HepG2 (cell line): ENCODE results near the gene TEAD1. TPM values are rescaled to one million over a fixed set of nuclear protein-coding genes. Genes with fewer than 3 reads are reported as not detected.

ENCODE experiments used
- ATAC-seq: fragments of 200-7000 bp; cut with Tn5 transposase; 3 replicates; pipeline ENCODE4 v1.9.1; 2020; ENCODE audit warnings: mild to moderate bottlenecking, moderate library complexity
- BruUV-seq: library from RNA; stranded (reverse); fragments of 400-500 nt; replicated peaks from 2 replicates; lab custom pipeline; 2021; lab: Mats Ljungman, UMichigan
- CTCF ChIA-PET: fragments of 300-600 bp; formaldehyde crosslinking; extraction: SDS; loops from one replicate; lab custom pipeline; 2021; ENCODE audit warnings: low total read pairs, inconsistent platforms, low intra/inter-chr PET ratio; lab: Yijun Ruan, JAX
- POLR2A ChIA-PET: fragments of 350-600 bp; sonication (Branson Sonifier 250); formaldehyde crosslinking; loops from one replicate; lab custom pipeline; 2020; ENCODE audit warnings: antibody characterized with exemption, inconsistent platforms; lab: Yijun Ruan, JAX
- DNase-seq: peaks from one replicate; pipeline ENCODE4 v3.0.0-alpha.2; 2015; ENCODE audit warnings: low spot score
- FAIRE-seq: peaks from 3 replicates; lab custom pipeline; 2011; peaks lifted over from hg19 to GRCh38; lab: Jason Lieb, UNC
- H2AFZ ChIP-seq: one replicate; pipeline ENCODE4 v1.6.1; 2011; ENCODE audit warnings: low read length, inconsistent platforms
- H3K27ac ChIP-seq: fragments of 300-600 bp; 3 replicates; pipeline ENCODE4 v1.8.0; 2011; ENCODE audit warnings: mixed run types, mild to moderate bottlenecking, mixed read lengths, low read length, inconsistent platforms; ENCODE audit not compliant: insufficient read depth; ENCODE audit errors: extremely low read length
- H3K27me3 ChIP-seq, 2 experiments: fragments of 200-600 bp in 1 of 2; 2 replicates in 1 of 2; 3 replicates in 1 of 2; pipeline versions ENCODE4 v1.6.0 to v1.8.0; 2011; ENCODE audit warnings: low read length in 2 of 2, mild to moderate bottlenecking in 2 of 2, moderate library complexity in 2 of 2, inconsistent platforms in 1 of 2; ENCODE audit not compliant: insufficient read depth in 2 of 2, control insufficient read depth in 1 of 2
- H3K36me3 ChIP-seq, 2 experiments: fragments of 200-600 bp in 1 of 2; replicated peaks in 1 of 2; 2 replicates in 1 of 2; 3 replicates in 1 of 2; pipeline versions ENCODE4 v1.5.1 to v1.8.0; 2011; ENCODE audit warnings: low read length in 2 of 2, inconsistent platforms in 1 of 2; ENCODE audit not compliant: insufficient read depth in 2 of 2, control insufficient read depth in 1 of 2
- H3K4me1 ChIP-seq: 2 replicates; pipeline ENCODE4 v1.5.1; 2012; ENCODE audit warnings: low read length, inconsistent platforms; ENCODE audit not compliant: insufficient read depth
- H3K4me2 ChIP-seq: 2 replicates; pipeline ENCODE4 v1.6.0; 2011; ENCODE audit warnings: low read depth, low read length, inconsistent platforms
- H3K4me3 ChIP-seq, 3 experiments: fragments of 200-600 bp in 1 of 3; sonication (generic), shearing (Covaris generic) in 1 of 3; replicated peaks in 1 of 3; 2 replicates each; pipeline ENCODE4 v1.5.1; 2011 to 2016; ENCODE audit warnings: low read length in 3 of 3, inconsistent platforms in 2 of 3, low read depth in 2 of 3, mild to moderate bottlenecking in 2 of 3, control low read depth in 1 of 3, mixed read lengths in 1 of 3; ENCODE audit not compliant: insufficient read depth in 1 of 3
- H3K79me2 ChIP-seq: one replicate; pipeline ENCODE4 v1.6.1; 2011; ENCODE audit warnings: low read length, inconsistent platforms; ENCODE audit not compliant: insufficient read depth
- H3K9ac ChIP-seq: 2 replicates; pipeline ENCODE4 v1.6.0; 2011; ENCODE audit warnings: mild to moderate bottlenecking, low read depth, low read length, inconsistent platforms; ENCODE audit not compliant: insufficient read depth
- H3K9me3 ChIP-seq: 2 replicates; pipeline ENCODE4 v1.5.1; 2012; ENCODE audit warnings: mild to moderate bottlenecking, low read length
- H4K20me1 ChIP-seq: 2 replicates; pipeline ENCODE4 v1.6.0; 2011; ENCODE audit warnings: inconsistent platforms, mild to moderate bottlenecking, low read length, moderate library complexity; ENCODE audit not compliant: insufficient read depth
- ATF5 ChIP-seq: sonication (generic); formaldehyde crosslinking; IDR thresholded peaks from 2 replicates; pipeline ENCODE4 v1.4.0; 2020; ENCODE audit warnings: mild to moderate bottlenecking, low read depth, missing genetic modification reagents
- BHLHE40 ChIP-seq: IDR thresholded peaks from 2 replicates; pipeline ENCODE4 v1.6.1; 2011; ENCODE audit warnings: low read length, improper control_type of control experiment
- FIP1L1 ChIP-seq: fragments of 200-400 bp; formaldehyde crosslinking; IDR thresholded peaks from 2 replicates; pipeline ENCODE4 v1.6.1; 2018; ENCODE audit warnings: low read depth, mild to moderate bottlenecking, low read length, moderate library complexity, borderline replicate concordance; ENCODE audit not compliant: insufficient read depth
- FOXA3 ChIP-seq: IDR thresholded peaks from 2 replicates; pipeline ENCODE4 v1.6.1; 2016; ENCODE audit warnings: missing genetic modification reagents, missing compliant biosample characterization
- GLI4 ChIP-seq: sonication (generic); formaldehyde crosslinking; IDR thresholded peaks from 2 replicates; pipeline ENCODE4 v1.5.1; 2020; ENCODE audit warnings: missing genetic modification reagents, mild to moderate bottlenecking, moderate library complexity, borderline replicate concordance
- HIC2 ChIP-seq: sonication (generic); formaldehyde crosslinking; IDR thresholded peaks from 2 replicates; pipeline ENCODE4 v1.9.0; 2022; ENCODE audit warnings: low read depth, missing genetic modification reagents
- MED8 ChIP-seq: sonication (generic); formaldehyde crosslinking; IDR thresholded peaks from 2 replicates; pipeline ENCODE4 v1.8.1; 2023; ENCODE audit warnings: mild to moderate bottlenecking, missing genetic modification reagents; ENCODE audit not compliant: insufficient replicate concordance
- PCBP1 ChIP-seq: fragments of 200-400 bp; formaldehyde crosslinking; IDR thresholded peaks from 2 replicates; pipeline ENCODE4 v1.6.1; 2017; ENCODE audit warnings: mild to moderate bottlenecking, low read depth, low read length, borderline replicate concordance
- PRPF4 ChIP-seq: fragments of 200-400 bp; formaldehyde crosslinking; IDR thresholded peaks from 2 replicates; pipeline ENCODE4 v1.6.1; 2016; ENCODE audit warnings: low read length, low read depth; ENCODE audit not compliant: poor library complexity, severe bottlenecking
- SYNCRIP ChIP-seq: fragments of 200-400 bp; formaldehyde crosslinking; IDR thresholded peaks from 2 replicates; pipeline ENCODE4 v1.6.1; 2018; ENCODE audit warnings: mild to moderate bottlenecking, low read depth, low read length; ENCODE audit not compliant: insufficient read depth
- TBP ChIP-seq: sonication (generic); formaldehyde crosslinking; IDR thresholded peaks from 2 replicates; pipeline ENCODE4 v1.5.0; 2020; ENCODE audit warnings: missing genetic modification reagents
- ZBTB34 ChIP-seq: sonication (generic); formaldehyde crosslinking; IDR thresholded peaks from 2 replicates; pipeline ENCODE4 v1.8.0; 2022; ENCODE audit warnings: mild to moderate bottlenecking, missing genetic modification reagents
- ZBTB46 ChIP-seq: sonication (generic); formaldehyde crosslinking; IDR thresholded peaks from 2 replicates; pipeline ENCODE4 v1.4.0; 2020; ENCODE audit warnings: mild to moderate bottlenecking, missing genetic modification reagents, borderline replicate concordance
- ZNF263 ChIP-seq: sonication (generic); formaldehyde crosslinking; IDR thresholded peaks from 2 replicates; pipeline ENCODE4 v1.4.0; 2020; ENCODE audit warnings: missing genetic modification reagents
- ZNF557 ChIP-seq: sonication (generic); formaldehyde crosslinking; IDR thresholded peaks from 2 replicates; pipeline ENCODE4 v1.4.0; 2020; ENCODE audit warnings: missing genetic modification reagents
- ZNF776 ChIP-seq: sonication (generic); formaldehyde crosslinking; IDR thresholded peaks from 2 replicates; pipeline ENCODE4 v1.4.0; 2020; ENCODE audit warnings: mild to moderate bottlenecking, missing genetic modification reagents
- ZNF883 ChIP-seq: sonication (generic); formaldehyde crosslinking; IDR thresholded peaks from 2 replicates; pipeline ENCODE4 v1.5.1; 2020; ENCODE audit warnings: mild to moderate bottlenecking, missing genetic modification reagents; ENCODE audit errors: not compliant biosample characterization
- in situ Hi-C: cut with HindIII; loops from 2 replicates; pipeline ENCODE4 v1.10.0; 2017; ENCODE audit warnings: low pct_unique_long_range_greater_than_20kb; ENCODE audit not compliant: extremely low pct_ligation_motif_present
- intact Hi-C: fragments of 100-400 bp; cut with micrococcal nuclease; formaldehyde crosslinking; loops from one replicate; pipeline ENCODE4 v1.10.0; 2022; ENCODE audit not compliant: unreplicated experiment
- polyA plus RNA-seq, 8 experiments: library from polyadenylated mRNA; depleted of rRNA in 3 of 8; stranded (reverse) in 7 of 8; unstranded in 1 of 8; fragments of >200 nt; fragmentation: Illumina TruSeq in 4 of 8; extraction: Trizol in 4 of 8; gene quantifications; 2 replicates each; pipeline versions ENCODE4 v1.2.1 to v1.2.3, GENCODE V29; 2011 to 2016; ENCODE audit warnings: low read depth in 4 of 8, missing spikeins in 1 of 8, mixed read lengths in 1 of 8; ENCODE audit not compliant: insufficient read depth in 1 of 8
- total RNA-seq, 5 experiments: library from RNA; depleted of rRNA; stranded (reverse); fragments of >200 nt; fragmentation: Illumina TruSeq; extraction: Trizol; gene quantifications; 2 replicates each; pipeline ENCODE4 v1.2.3, GENCODE V29; 2016; ENCODE audit warnings: low read depth in 1 of 5
- TF ChIP-seq, protein P1 (sequence below): sonication (generic); formaldehyde crosslinking; IDR thresholded peaks from 2 replicates; pipeline ENCODE4 v1.4.0; 2020; ENCODE audit warnings: mild to moderate bottlenecking, missing genetic modification reagents

The TEAD1 gene
- total and polyA plus RNA-seq, 2 of the 13 experiments (the other 11 are each of a cell fraction or from before 2014, with no cell fraction given): 20.1 to 30.5 TPM

- Histone ChIP-seq H3K4me1 (peaks cover 18% of the 10 kb centered on the region), H4K20me1 (no peaks in the 10 kb centered on the region), H3K79me2 (peaks cover 7% of the 10 kb centered on the region), H3K36me3 (peaks cover 4 to 20% of the 10 kb centered on the region in 2 experiments; a peak in 2 of 5 replicates), H3K4me2 (no peak overlapping the region), H3K9me3 (no peaks in the 10 kb centered on the region), H3K4me3 (no peak overlapping the region), H3K9ac (no peak overlapping the region), H3K27ac (no peak overlapping the region), H3K27me3 (no peaks in the 10 kb centered on the region), H2AFZ (no peak overlapping the region)
- ATAC-seq (no peak), DNase-seq (no peak), FAIRE-seq (no peak)
- TF ChIP-seq ZBTB46: no peak
- no peak for TF ChIP-seq HIC2 (CRISPR knock-in tag)
- TF ChIP-seq ATF5: no peak
- TF ChIP-seq ZNF776 (CRISPR knock-in tag): no peak
- TF ChIP-seq ZNF263: no peak
- TF ChIP-seq TBP: no peak
- no peak for TF ChIP-seq PCBP1
- TF ChIP-seq ZBTB34: no peak
- TF ChIP-seq GLI4 (CRISPR knock-in tag): no peak
- TF ChIP-seq, protein P1, sequence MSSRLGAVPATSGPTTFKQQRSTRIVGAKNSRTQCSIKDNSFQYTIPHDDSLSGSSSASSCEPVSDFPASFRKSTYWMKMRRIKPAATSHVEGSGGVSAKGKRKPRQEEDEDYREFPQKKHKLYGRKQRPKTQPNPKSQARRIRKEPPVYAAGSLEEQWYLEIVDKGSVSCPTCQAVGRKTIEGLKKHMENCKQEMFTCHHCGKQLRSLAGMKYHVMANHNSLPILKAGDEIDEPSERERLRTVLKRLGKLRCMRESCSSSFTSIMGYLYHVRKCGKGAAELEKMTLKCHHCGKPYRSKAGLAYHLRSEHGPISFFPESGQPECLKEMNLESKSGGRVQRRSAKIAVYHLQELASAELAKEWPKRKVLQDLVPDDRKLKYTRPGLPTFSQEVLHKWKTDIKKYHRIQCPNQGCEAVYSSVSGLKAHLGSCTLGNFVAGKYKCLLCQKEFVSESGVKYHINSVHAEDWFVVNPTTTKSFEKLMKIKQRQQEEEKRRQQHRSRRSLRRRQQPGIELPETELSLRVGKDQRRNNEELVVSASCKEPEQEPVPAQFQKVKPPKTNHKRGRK (CRISPR knock-in tag): no peak
- TF ChIP-seq FIP1L1: no peak
- TF ChIP-seq ZNF883 (CRISPR knock-in tag): no peak
- TF ChIP-seq PRPF4: no peak
- no peak for TF ChIP-seq ZNF557 (CRISPR knock-in tag)
- no peak for TF ChIP-seq SYNCRIP
- no peak for TF ChIP-seq FOXA3 (CRISPR knock-in tag)
- no peak for TF ChIP-seq BHLHE40
- no peak for TF ChIP-seq MED8 (CRISPR knock-in tag)
- in situ Hi-C loops (no loop called here), intact Hi-C loops (no loop called here)
- POLR2A ChIA-PET: no interaction called here
- no TSS peak for BruUV-seq
- CTCF ChIA-PET: no interaction called here
Observed at GRCh38 chr11:12792018-12792417, 117.8 kb downstream of the TEAD1 start.
